Gastroesophageal sphincter (tissue), 3 donors: Measurements from ENCODE around the gene STRIP2.

Experiments
- CTCF ChIP-seq, 4 experiments: fragments of 200-600 bp in 2 of 4; fragments of 450-650 bp in 2 of 4; sonication (generic) in 1 of 4; IDR thresholded peaks; one replicate each; pipeline ENCODE4 v1.5.1; 2017 to 2019; ENCODE audit warnings: antibody characterized with exemption in 4 of 4, mild to moderate bottlenecking in 2 of 4, moderate library complexity in 2 of 4
- EP300 ChIP-seq: sonication (generic); formaldehyde crosslinking; IDR thresholded peaks from one replicate; pipeline ENCODE4 v1.6.1; 2017; ENCODE audit warnings: antibody characterized with exemption, mild to moderate bottlenecking

GRCh38 chr7:129431911-129432643 is 2.2 kb upstream of the STRIP2 start:
- TF ChIP-seq CTCF (IDR thresholded peaks at IDR 0.05) (no peak), EP300 (no peak)
